Stimulated activated CD4-positive, alpha-beta T cell treated with anti-CD3 and anti-CD28 coated beads, Interleukin-4, amount 100 ng/mL, for 4 hours (primary cell): ENCODE measurements around the gene TSR3.
"Not testable (repeated sequence)": the region's sequence is repeated elsewhere in the genome, so short reads cannot be mapped to it uniquely, and the experiment has no call there.

Experiments used
- DNase-seq, 2 experiments: peaks; one replicate each; pipeline ENCODE4 v3.0.0-alpha.2; 2020

TSR3 gene

GRCh38 chr16:1335996-1336395 is 15.7 kb downstream of the TSR3 start:
- no peak for DNase-seq

DNA sequence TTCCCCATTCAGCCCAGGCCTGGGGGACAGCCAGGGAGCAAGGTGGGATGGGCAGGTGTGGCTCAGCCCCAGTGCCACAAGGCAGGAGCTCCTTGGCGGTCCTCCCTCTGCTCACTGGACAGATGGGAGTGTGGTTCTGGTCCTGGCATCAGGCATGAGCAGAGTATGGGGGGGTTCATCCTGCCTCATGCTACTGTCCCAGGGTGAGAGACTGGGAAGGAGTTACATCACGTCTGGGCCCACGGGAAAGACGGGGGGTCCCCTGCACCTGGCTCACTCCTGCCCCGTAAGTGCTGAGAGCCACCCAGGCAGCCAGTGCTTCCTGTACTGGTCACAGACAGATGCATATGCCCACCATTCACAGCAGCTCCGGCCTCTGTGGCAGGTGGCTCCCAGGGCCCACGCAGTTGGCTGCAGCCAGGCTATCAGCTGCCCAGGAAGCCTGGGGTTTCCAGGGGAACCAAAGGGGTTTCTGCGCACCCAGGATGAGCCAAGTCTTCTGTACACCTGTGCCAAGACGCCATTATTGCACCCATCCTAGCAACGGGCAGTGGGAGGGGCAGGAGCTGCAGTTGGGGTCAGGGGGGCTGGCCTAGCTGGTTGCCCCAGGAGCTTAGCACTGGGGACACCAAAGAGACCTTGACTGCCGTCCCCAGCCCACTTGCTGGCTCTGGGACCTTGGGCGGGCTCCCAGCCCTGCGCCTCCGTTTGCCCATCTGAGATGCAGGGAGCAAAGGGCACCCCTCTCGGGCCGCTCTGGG is 16.3 kb downstream of the TSR3 start:
- no peak for DNase-seq

GRCh38 chr16:1334739-1335138 is 16.9 kb downstream of the TSR3 start:
- DNase-seq: no peak

DNA sequence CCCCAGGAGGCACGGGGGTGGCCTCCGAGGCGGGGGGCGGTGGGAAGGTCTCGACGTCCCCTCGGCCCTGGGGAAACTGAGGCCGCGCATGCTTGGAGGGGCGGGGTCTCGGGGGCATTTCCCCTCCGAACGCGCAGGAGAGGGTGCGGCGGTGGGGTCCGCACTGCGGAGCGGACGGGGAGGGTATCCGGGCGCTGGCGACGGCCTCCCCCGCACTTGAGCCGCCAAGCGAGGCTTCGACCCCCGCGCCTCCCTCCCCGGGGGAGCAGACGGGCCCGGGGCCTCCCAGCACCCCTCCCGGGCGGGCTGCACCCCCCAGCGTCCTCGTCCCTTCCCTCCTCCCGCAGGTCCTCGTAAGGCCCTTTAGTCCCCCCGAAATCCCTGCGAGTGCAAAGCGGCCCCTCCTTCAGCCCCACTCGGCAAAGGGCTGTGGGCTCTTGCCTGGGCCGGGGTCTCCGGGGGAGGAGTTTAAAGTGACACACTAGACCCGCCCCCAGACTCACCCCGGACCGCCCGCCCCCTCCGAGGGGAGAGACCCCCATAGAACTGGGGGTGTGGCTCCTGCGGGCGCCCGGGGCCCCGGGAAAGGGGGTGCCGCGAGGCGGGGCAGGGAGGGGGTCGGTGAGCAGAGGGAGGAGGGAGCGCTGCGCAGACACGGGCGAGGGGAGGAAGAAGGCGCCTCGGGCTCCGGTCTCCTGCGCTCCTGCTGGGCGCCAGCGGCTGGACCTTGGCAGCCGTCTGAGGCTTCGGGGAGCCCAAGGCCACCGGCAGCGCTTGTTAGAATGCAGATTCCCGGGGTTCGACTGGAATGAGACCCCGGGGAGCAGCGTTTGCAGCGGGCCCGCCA is 17.6 kb downstream of the TSR3 start:
- no peak for DNase-seq

GRCh38 chr16:1333149-1333812 is 18.4 kb downstream of the TSR3 start, which contains the start of gene BAIAP3:
TSS of gene BAIAP3 (plus strand) at chr16:1333645. CDS start at chr16:1338550, 4,905 bp downstream.
- DNase-seq: peak in 1 of 2 experiments; percentile 55

GRCh38 chr16:1332618-1333148 is 19.0 kb downstream of the TSR3 start:
- no peak for DNase-seq

DNA sequence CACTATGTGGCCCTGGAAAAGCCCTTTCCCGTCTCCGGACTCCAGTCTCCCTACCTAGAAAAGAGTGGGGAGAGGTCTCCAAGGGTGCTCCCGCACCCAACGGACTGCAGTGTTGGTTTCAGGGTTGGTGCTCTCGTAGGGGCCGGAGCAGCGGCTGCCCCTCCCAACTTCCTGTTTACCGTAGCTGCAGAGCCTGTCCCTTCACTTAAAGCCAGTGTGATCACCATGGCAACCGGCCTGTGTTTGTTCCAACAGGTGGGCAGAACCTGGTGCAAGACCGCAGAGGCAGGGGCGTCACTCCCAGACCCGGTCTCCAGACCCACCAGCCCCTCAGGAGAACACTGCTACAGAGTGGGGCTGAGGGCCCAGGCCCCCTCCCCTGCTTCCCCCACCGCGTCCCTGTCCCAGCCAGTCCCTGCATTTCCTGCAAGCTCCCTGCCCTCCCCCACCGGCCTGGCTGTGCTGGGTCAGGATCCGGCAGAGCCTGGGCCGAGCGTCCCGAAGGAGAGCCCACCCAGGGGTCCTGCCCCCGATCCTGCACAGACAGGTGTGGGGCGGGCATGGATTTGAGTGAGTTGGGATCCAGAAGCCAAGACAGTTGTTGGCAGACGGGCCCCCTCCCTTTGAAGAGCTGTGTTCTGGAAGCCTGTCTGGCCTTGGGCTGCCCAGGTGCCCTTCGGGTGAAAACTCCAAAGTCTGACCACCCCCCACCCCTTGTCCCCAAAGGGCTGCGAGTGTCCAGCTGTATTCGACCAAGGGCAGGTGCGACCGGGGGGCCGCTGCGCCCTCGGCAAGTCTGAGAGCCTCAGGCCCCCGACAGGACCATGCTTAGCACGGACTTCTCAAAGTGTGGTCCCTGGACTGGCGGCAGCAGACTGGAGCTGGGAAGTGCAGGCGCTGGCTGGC is 19.7 kb downstream of the TSR3 start:
- peak in 1 of 2 experiments; percentile 26 for DNase-seq

DNA sequence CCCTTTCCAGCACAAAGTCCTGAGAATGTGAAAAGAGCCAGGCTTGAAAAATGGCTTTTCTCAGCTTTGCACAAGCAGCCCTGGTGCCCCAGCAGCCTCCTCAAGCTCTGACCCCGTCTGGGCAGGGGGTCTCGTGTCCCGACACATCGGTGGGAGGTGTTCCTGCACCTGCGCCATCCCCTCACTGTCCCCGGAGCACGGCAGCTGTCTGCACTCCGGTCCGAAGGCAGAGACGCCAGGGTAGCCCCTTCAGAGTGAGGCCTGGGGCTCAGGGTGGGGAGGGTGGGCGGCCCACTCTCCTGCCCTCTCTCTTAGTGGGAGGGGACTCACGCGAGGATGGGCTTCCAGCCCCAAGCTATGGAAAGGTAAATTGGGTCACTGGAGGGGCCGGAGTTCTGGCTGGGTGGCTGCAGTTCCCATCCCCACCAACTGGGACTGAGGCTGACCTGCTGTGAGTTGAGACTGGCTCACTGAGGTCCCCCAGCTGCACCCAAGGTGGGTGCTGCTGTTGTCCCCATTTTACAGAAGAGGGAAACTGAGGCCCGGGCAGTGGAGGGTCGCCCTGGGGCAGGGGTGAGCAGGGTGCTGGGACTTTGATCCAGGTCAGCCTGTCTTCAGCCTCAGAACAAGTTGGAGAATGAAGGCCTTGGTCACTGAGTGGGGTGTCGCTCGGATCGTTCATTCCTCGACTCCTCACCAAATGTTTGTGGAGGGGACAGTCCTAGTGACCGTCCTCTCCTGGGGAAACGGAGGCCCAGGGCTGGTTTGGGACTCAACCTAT is 20.6 kb downstream of the TSR3 start:
- no peak for DNase-seq

- DNase-seq: no peak
Measured at GRCh38 chr16:1330260-1330914, 21.3 kb downstream of the TSR3 start.

DNA sequence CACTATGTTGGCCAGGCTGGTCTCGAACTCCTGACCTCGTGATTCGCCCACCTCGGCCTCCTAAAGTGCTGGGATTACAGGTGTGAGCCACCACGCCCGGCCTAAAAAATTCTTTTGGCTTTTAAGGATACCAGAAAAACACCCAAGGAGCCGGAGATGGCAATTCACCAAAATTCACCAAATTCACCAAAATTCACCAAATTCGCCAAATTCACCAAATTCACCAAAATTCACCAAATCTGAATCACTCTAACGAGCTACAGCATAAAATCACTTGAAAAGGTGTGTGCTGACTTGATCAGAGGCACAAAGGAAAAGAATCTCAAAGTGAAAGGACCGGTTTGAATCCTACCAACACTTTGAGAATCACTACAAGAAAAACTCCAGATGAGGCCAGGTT is 22.7 kb downstream of the TSR3 start:
- not testable (repeated sequence) for DNase-seq

GRCh38 chr16:1328136-1328535 is 23.5 kb downstream of the TSR3 start:
- DNase-seq: not testable (repeated sequence)

DNA sequence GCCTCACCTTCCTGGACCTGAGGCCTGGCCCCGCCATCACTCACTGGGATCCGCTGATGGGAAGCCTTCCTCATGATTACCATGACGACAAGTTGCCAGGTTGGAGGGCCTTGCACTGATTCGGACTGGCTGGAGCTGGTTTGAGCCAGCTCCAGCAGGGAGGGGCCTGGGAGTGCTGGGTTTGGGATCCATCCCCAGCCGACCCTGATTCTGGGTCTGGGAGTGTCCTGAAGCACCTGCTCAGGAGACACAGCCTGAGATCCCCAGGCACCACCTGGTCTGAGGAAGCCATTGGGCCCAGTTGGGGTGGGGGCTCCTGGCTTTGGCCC is 24.1 kb downstream of the TSR3 start:
- DNase-seq: no peak

- DNase-seq: no peak
Measured at GRCh38 chr16:1326946-1327618, 24.6 kb downstream of the TSR3 start.

DNA sequence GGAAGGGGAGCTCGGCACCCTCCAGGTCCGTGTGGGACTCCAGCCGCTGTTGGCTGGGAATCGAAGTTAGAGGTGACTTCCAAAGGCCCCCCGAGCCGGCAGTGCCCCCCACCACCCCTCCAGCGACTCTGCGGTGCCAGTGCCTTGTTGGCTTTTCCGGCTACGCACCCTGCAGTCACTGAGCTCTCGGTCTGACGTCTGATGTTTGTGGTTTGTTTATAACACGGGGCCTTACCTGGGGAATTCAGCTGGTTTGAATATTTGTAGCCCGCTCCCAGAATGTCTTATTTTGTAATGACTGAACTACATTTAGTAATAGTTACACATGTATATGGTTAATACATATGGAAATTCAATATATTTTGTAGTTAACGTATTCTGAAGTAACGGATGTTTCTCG is 25.3 kb downstream of the TSR3 start:
- no peak for DNase-seq

DNA sequence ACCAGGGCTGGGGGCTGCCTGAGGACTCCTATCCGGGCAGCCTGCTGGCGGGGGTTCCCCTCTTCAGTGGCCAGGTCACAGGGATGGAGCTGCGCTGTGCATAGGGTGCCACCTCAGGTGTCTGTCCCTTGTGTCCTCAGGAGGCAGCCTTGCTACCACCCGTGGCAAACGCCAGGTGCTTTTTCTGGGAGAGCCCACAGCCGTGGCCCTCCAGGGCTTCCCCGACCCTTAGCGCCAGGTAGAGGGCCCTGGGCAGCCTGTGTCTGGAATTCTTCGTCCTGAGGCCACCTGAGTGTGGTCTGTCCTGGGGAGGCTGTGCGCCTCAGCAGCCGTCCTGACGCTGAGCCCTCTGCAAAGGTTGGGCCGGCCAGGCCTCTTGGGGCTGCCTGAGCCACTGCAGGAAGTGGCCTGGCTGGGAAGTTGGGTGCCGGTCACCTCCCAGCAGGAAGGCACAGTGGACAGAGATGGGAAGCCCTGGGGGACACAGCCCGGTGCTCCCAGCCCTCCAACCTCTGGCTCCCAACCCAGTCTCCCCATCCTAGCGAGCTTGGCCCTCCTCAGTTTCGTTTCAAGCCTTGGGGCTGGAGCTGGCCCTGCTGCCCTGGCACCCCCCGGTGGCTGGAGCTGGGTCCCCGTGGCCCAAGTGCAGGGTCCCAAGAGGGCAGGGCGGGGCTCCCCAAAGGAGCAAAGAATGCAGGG is 25.9 kb downstream of the TSR3 start:
- no peak for DNase-seq

- DNase-seq: no peak
Measured at GRCh38 chr16:1325261-1325660, 26.4 kb downstream of the TSR3 start.

DNA sequence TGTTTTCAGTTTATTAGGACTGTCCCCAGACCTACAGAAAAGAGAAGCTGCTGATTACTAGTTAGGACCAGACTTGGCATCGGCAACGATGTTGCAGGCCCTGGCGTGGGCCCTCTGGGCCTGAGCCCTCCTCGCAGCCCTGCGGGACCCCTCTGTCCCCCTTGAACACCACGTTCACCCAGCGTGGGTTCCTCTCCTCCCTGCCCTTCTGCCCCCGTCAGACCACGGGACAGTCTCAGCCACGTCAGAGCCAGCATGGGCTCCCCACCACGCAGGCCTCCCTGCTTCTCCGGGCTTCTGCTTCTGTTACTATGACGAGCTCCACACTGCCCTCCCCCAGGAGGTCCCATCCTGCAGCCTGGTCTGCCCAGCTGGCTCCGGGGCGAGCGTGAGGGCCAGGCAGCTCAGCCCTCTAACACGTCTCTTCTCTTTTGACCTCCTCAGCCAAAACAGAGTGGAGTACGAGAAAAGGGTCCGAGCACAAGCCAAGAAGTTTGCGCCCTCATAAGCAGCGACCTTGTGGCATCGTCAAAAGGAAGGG is 27.3 kb downstream of the TSR3 start:
- DNase-seq: no peak

GRCh38 chr16:1323296-1324239 is 28.1 kb downstream of the TSR3 start:
- DNase-seq: no peak
